Karpas-422 (cell line): Measurements from ENCODE around the gene CDH6. TPM values are rescaled to one million over a fixed set of nuclear protein-coding genes. Genes with fewer than 3 reads are reported as not detected.

Experiments
- DNase-seq: peaks from one replicate; pipeline ENCODE4 v3.0.0-alpha.2; 2015
- H2AFZ ChIP-seq: fragments of 200-600 bp; sonication (generic); 2 replicates; pipeline ENCODE4 v1.6.1; 2014; ENCODE audit warnings: antibody characterized with exemption, low read length, mixed read lengths
- H3K27ac ChIP-seq: fragments of 200-600 bp; sonication (generic); 2 replicates; pipeline ENCODE4 v1.5.1; 2014; ENCODE audit warnings: mild to moderate bottlenecking, low read length, moderate library complexity
- H3K27me3 ChIP-seq: fragments of 200-600 bp; sonication (generic); 2 replicates; pipeline ENCODE4 v1.6.1; 2014; ENCODE audit warnings: low read length, mixed read lengths
- H3K36me3 ChIP-seq: fragments of 200-600 bp; sonication (generic); 2 replicates; pipeline ENCODE4 v1.6.1; 2014; ENCODE audit warnings: low read length, mixed read lengths; ENCODE audit not compliant: insufficient read depth
- H3K4me1 ChIP-seq: fragments of 200-600 bp; sonication (generic); 2 replicates; pipeline ENCODE4 v1.6.1; 2014; ENCODE audit warnings: mild to moderate bottlenecking, low read length, mixed read lengths
- H3K4me2 ChIP-seq: fragments of 200-600 bp; sonication (generic); 2 replicates; pipeline ENCODE4 v1.6.1; 2014; ENCODE audit warnings: low read length, low read depth, mild to moderate bottlenecking; ENCODE audit not compliant: poor library complexity, severe bottlenecking
- H3K4me3 ChIP-seq: fragments of 200-600 bp; sonication (generic); 2 replicates; pipeline ENCODE4 v1.5.1; 2014; ENCODE audit warnings: mild to moderate bottlenecking, antibody characterized with exemption, low read length, mixed read lengths
- H3K79me2 ChIP-seq: fragments of 200-600 bp; sonication (generic); 2 replicates; pipeline ENCODE4 v1.6.1; 2014; ENCODE audit warnings: mild to moderate bottlenecking, low read length, mixed read lengths
- H3K9ac ChIP-seq: fragments of 200-600 bp; sonication (generic); 2 replicates; pipeline ENCODE4 v1.6.0; 2014; ENCODE audit warnings: low read length
- H3K9me2 ChIP-seq: fragments of 200-600 bp; sonication (generic), shearing (Covaris generic); replicated peaks from 2 replicates; pipeline ENCODE4 v1.6.0; 2014; ENCODE audit warnings: mild to moderate bottlenecking, low read length, moderate library complexity; ENCODE audit not compliant: insufficient read depth
- H3K9me3 ChIP-seq: fragments of 300-700, 200-600 bp; sonication (generic); 2 replicates; pipeline ENCODE4 v1.6.1; 2014; ENCODE audit warnings: low read length, mixed read lengths
- H4K20me1 ChIP-seq: fragments of 200-600 bp; sonication (generic); 2 replicates; pipeline ENCODE4 v1.6.1; 2014; ENCODE audit warnings: mild to moderate bottlenecking, antibody characterized with exemption, low read length, low read depth; ENCODE audit not compliant: insufficient read depth
- total RNA-seq: library from RNA; depleted of rRNA; stranded (reverse); fragments of >200 nt; shearing (Covaris generic); gene quantifications from 2 replicates; pipeline ENCODE4 v1.2.3, GENCODE V29; 2014; ENCODE audit warnings: low replicate concordance

The CDH6 gene
- total RNA-seq, 1 experiment from 2014 or later: not detected

DNA sequence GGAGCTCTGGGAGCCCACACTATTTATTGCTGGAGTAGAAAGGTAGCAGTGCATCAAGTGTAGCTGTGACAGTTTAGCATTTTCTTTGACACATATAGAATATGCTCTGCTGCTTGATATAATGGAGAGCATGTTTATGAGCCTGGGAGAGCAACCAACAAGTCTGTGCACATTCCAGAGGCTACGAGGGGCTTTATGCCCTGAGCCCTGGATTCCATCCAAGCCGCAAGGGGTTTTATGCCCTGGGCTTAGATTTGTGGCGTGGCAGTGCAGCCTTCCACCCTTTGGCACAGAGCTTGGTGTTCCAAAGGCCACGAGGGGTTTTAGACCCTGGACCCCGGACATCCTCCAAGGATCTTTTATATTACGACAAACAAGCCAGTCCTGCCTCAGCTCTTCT, 14.6 kb downstream of the CDH6 start:
- Histone ChIP-seq H2AFZ (no peak overlapping the region), H3K9me2 (no peaks in the 10 kb centered on the region), H3K27me3 (peaks cover 2% of the 10 kb centered on the region; the same call in 1 of the 2 replicates), H3K4me2 (no peak overlapping the region), H3K9ac (no peak overlapping the region), H3K79me2 (no peaks in the 10 kb centered on the region), H3K36me3 (no peaks in the 10 kb centered on the region), H4K20me1 (no peaks in the 10 kb centered on the region), H3K27ac (no peak overlapping the region), H3K9me3 (no peaks in the 10 kb centered on the region), H3K4me1 (no peaks in the 10 kb centered on the region), H3K4me3 (no peak overlapping the region)
- no peak for DNase-seq

DNA sequence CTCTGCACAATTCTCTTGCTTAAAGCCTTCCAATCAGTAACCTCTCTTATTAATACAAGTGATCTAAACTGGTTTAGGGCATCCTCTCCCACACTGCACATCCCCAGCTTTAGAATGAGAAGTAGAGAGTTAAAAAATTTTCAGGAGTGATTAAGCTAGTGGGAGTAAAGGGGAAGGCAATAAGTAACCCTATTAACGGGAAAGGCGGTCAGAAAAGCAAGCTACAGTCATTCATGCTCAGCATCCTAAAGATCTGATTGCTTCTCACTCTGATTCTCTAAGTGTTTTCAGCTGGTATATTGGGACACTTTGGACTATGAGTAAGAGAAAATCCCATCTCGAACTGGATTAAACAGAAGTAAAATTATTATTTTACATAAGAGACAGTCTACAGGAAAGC, 15.8 kb downstream of the CDH6 start:
- H4K20me1 ChIP-seq: no peaks in the 10 kb centered on the region
- H3K9ac ChIP-seq: no peak overlapping the region
- H3K27ac ChIP-seq: no peak overlapping the region
- no peaks in the 10 kb centered on the region for H3K9me2 ChIP-seq
- no peaks in the 10 kb centered on the region for H3K79me2 ChIP-seq
- H2AFZ ChIP-seq: no peak overlapping the region
- H3K4me1 ChIP-seq: no peaks in the 10 kb centered on the region
- H3K4me3 ChIP-seq: no peak overlapping the region
- no peaks in the 10 kb centered on the region for H3K9me3 ChIP-seq
- H3K27me3 ChIP-seq: peaks cover 2% of the 10 kb centered on the region; the same call in 1 of the 2 replicates
- no peak overlapping the region for H3K4me2 ChIP-seq
- no peak for DNase-seq
- H3K36me3 ChIP-seq: no peaks in the 10 kb centered on the region

DNA sequence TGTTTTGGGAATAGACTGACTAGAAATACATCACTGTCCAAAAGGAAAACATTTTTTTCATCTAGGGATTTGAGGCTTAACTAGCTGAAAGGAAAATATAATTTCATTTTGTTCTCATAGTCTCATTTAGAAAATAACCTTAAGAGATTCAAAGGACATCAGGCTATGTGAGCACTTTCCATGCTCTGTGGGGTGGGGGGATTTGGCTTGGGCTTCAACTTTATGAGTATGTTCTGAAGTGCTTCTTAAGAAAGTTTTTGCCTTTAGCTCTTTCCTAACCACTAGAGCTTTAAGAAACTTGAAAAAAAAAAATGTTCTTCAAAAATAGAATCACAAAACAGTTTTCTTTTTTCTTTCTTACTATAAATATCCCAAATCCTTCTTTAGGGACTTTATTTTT, 17.6 kb downstream of the CDH6 start:
- no peak overlapping the region for H3K4me3 ChIP-seq
- no peaks in the 10 kb centered on the region for H4K20me1 ChIP-seq
- no peaks in the 10 kb centered on the region for H3K9me2 ChIP-seq
- H3K79me2 ChIP-seq: no peaks in the 10 kb centered on the region
- no peak for DNase-seq
- no peaks in the 10 kb centered on the region for H3K36me3 ChIP-seq
- no peak overlapping the region for H3K4me2 ChIP-seq
- peaks cover 2% of the 10 kb centered on the region; the same call in 1 of the 2 replicates for H3K27me3 ChIP-seq
- no peaks in the 10 kb centered on the region for H3K9me3 ChIP-seq
- no peak overlapping the region for H3K9ac ChIP-seq
- no peak overlapping the region for H2AFZ ChIP-seq
- H3K27ac ChIP-seq: no peak overlapping the region
- no peaks in the 10 kb centered on the region for H3K4me1 ChIP-seq

DNA sequence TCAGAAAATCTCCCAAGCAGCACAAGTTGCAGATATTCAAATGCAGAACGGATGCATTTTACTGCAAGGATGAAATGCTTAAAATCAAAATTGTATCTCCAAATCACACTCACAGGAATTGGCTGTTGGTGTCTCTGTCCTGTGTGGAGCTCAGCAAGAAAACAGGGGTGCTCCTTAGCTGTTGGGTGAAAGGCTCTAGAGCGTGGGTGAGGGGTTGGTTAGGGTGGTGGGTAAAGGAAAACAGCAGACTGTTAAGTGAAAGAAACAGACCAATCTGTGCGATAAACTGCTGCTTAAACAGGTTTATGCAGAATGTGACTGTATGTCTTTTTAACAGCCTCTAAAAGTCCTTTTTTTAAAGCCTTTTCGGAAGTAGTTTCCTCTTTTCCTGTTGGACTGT, 19.8 kb downstream of the CDH6 start:
- no peaks in the 10 kb centered on the region for H3K9me2 ChIP-seq
- no peaks in the 10 kb centered on the region; the same call in 1 of the 2 replicates for H3K27me3 ChIP-seq
- no peak overlapping the region for H3K4me2 ChIP-seq
- no peaks in the 10 kb centered on the region for H4K20me1 ChIP-seq
- no peak overlapping the region for H2AFZ ChIP-seq
- no peaks in the 10 kb centered on the region for H3K36me3 ChIP-seq
- no peak overlapping the region for H3K4me3 ChIP-seq
- H3K9ac ChIP-seq: no peak overlapping the region
- H3K79me2 ChIP-seq: no peaks in the 10 kb centered on the region
- no peaks in the 10 kb centered on the region for H3K9me3 ChIP-seq
- H3K4me1 ChIP-seq: no peaks in the 10 kb centered on the region
- no peak for DNase-seq
- H3K27ac ChIP-seq: no peak overlapping the region

DNA sequence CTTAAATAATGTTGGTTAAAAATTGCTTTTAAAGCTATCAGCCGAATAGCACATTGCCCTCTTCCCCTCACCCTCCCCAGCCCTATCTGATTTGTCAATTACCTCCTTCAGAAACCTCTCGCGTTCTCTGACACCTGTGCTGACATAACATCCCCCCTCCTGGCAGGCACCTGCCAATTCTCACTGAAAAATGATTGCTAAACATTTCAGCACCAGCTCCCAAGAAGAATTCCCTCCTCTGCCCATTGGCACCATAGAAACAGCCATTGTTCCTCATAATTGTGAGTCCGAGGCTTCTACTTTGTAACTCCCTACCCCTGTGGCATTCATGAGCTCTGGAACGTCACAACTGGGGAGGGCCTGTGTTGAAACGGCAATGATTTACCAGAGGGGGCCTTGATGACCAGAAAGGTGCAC, 20.2 kb downstream of the CDH6 start:
- H3K27ac ChIP-seq: no peak overlapping the region
- DNase-seq: no peak
- H3K27me3 ChIP-seq: no peaks in the 10 kb centered on the region; the same call in 1 of the 2 replicates
- H2AFZ ChIP-seq: no peak overlapping the region
- no peaks in the 10 kb centered on the region for H3K9me3 ChIP-seq
- no peaks in the 10 kb centered on the region for H3K4me1 ChIP-seq
- no peaks in the 10 kb centered on the region for H3K9me2 ChIP-seq
- H4K20me1 ChIP-seq: no peaks in the 10 kb centered on the region
- H3K36me3 ChIP-seq: no peaks in the 10 kb centered on the region
- H3K79me2 ChIP-seq: no peaks in the 10 kb centered on the region
- no peak overlapping the region for H3K4me3 ChIP-seq
- H3K9ac ChIP-seq: no peak overlapping the region
- no peak overlapping the region for H3K4me2 ChIP-seq

DNA sequence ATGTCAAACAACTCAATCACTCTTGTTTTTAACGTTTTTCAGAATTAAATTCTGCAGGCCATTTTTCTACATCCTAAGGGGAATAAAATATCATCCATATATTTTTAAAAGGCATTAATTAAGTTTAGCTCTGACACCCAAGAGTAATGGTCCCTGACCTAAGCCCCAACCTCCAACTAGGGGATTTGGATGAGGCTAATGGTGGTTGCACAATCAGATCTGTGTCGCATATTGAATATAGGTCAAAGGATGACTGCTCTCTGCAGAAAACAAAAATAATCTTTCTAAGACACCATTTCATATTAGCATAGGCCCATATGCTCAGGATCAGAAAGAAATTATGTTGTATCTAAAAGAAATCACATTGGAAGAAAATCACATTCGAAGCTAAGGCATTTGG, 20.7 kb downstream of the CDH6 start:
- no peaks in the 10 kb centered on the region for H3K79me2 ChIP-seq
- H3K4me1 ChIP-seq: no peaks in the 10 kb centered on the region
- no peaks in the 10 kb centered on the region for H3K36me3 ChIP-seq
- H3K9me2 ChIP-seq: no peaks in the 10 kb centered on the region
- H3K9ac ChIP-seq: no peak overlapping the region
- no peak overlapping the region for H2AFZ ChIP-seq
- no peak overlapping the region for H3K4me2 ChIP-seq
- H4K20me1 ChIP-seq: no peaks in the 10 kb centered on the region
- H3K9me3 ChIP-seq: no peaks in the 10 kb centered on the region
- H3K4me3 ChIP-seq: no peak overlapping the region
- H3K27ac ChIP-seq: no peak overlapping the region
- DNase-seq: no peak
- H3K27me3 ChIP-seq: no peaks in the 10 kb centered on the region; the same call in 1 of the 2 replicates

DNA sequence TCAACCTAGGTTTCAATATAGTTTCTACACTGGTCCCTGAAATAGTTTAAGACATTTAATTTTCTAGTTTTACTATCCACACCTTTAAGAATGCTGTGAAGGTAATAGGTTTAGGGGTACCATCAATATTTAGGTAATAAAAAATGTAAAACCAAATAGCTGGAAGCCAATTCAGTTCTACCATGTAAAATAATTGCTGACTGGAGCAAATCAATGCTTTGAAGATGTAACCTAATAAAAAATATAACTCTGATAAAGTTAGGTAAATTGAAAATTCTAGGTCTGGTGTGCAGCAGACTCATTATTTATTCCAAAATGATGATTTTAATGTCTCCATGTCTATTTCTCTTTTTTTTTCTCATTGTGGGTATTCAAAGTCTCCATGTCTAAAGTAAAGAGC, 21.8 kb downstream of the CDH6 start:
- H3K27ac ChIP-seq: no peak overlapping the region
- H3K9me3 ChIP-seq: no peaks in the 10 kb centered on the region
- no peaks in the 10 kb centered on the region for H3K4me1 ChIP-seq
- DNase-seq: no peak
- no peak overlapping the region for H2AFZ ChIP-seq
- no peaks in the 10 kb centered on the region for H3K36me3 ChIP-seq
- H3K27me3 ChIP-seq: no peaks in the 10 kb centered on the region; the same call in 1 of the 2 replicates
- no peaks in the 10 kb centered on the region for H3K9me2 ChIP-seq
- H3K9ac ChIP-seq: no peak overlapping the region
- H3K79me2 ChIP-seq: no peaks in the 10 kb centered on the region
- no peaks in the 10 kb centered on the region for H4K20me1 ChIP-seq
- no peak overlapping the region for H3K4me2 ChIP-seq
- H3K4me3 ChIP-seq: no peak overlapping the region

DNA sequence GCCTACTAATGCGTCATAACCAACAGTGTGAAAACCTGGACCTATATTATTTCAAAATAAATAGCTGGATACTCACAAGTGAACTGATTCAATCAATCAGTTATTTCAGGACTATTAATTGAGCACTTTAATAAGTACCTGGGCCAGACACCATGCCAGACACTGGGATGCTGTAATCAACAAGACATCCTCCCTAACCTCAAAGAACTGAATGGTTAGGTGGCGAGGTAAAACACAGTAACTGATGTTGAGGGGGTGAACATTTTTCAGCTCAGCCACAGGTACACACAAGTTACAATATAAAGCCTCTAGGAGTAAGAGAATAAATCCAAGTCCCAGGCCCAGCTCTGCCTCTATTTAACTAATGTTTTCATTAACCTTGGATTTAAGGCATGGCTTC, 24.0 kb downstream of the CDH6 start:
- Histone ChIP-seq H4K20me1 (no peaks in the 10 kb centered on the region), H3K36me3 (no peaks in the 10 kb centered on the region), H3K4me1 (no peaks in the 10 kb centered on the region), H2AFZ (no peak overlapping the region), H3K27me3 (no peaks in the 10 kb centered on the region), H3K27ac (no peak overlapping the region), H3K9ac (no peak overlapping the region), H3K4me3 (no peak overlapping the region), H3K79me2 (no peaks in the 10 kb centered on the region), H3K4me2 (no peak overlapping the region), H3K9me3 (no peaks in the 10 kb centered on the region), H3K9me2 (no peaks in the 10 kb centered on the region)
- DNase-seq: no peak

DNA sequence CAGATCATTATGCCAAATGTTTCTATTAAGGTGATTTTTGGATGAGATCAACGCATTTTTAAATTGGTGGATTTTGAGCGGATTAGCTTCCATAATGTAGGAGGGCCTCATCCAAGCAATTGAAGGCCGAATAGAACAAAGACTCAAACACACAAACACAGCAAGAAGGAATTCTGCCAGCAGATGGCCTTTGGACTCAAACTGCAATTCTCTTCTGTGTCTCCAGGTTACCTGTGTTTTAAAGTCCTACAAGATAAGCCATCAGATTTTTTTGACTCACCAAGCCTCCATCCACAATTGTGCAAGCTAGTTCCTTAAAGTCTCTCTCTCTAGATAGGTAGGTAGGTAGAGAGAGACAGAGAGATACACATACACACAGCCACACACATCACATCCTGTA, 25.5 kb downstream of the CDH6 start:
- no peaks in the 10 kb centered on the region for H4K20me1 ChIP-seq
- H3K27ac ChIP-seq: no peak overlapping the region
- no peaks in the 10 kb centered on the region for H3K4me1 ChIP-seq
- no peaks in the 10 kb centered on the region for H3K9me3 ChIP-seq
- no peaks in the 10 kb centered on the region for H3K9me2 ChIP-seq
- H3K27me3 ChIP-seq: no peaks in the 10 kb centered on the region
- H3K79me2 ChIP-seq: no peaks in the 10 kb centered on the region
- H3K36me3 ChIP-seq: no peaks in the 10 kb centered on the region
- no peak overlapping the region for H3K4me3 ChIP-seq
- no peak overlapping the region for H3K4me2 ChIP-seq
- no peak overlapping the region for H2AFZ ChIP-seq
- no peak overlapping the region for H3K9ac ChIP-seq
- no peak for DNase-seq
